Peyer's patch (tissue), 4 donors: ENCODE data around the gene TSPAN19. TPM values are rescaled to one million over a fixed set of nuclear protein-coding genes. Genes with fewer than 3 reads are reported as not detected.

ENCODE experiments used
- DNase-seq, 3 donors: peaks; one replicate each; pipeline ENCODE4 v3.0.0-alpha.2; 2017 to 2019
- H3K27ac ChIP-seq, 4 donors: fragments of 200-600 bp; sonication (generic); one replicate each; pipeline ENCODE4 v1.5.1; 2016 to 2019
- H3K27me3 ChIP-seq, 2 donors: fragments of 200-600 bp; sonication (generic); one replicate each; pipeline ENCODE4 v1.5.1; 2019
- H3K36me3 ChIP-seq, 3 donors: fragments of 200-600 bp; sonication (generic); one replicate each; pipeline ENCODE4 v1.5.1; 2016 to 2019
- H3K4me1 ChIP-seq, 4 donors: fragments of 200-600 bp; sonication (generic); one replicate each; pipeline ENCODE4 v1.5.1; 2016 to 2019
- H3K4me3 ChIP-seq, 4 donors: fragments of 200-600 bp; sonication (generic); 1 replicate in 3 of 4; 2 replicates in 1 of 4; pipeline ENCODE4 v1.5.1; 2016 to 2019; ENCODE audit warnings: mild to moderate bottlenecking in 1 of 4
- H3K9me3 ChIP-seq, 4 donors: fragments of 200-600 bp; sonication (generic); one replicate each; pipeline ENCODE4 v1.5.1; 2016 to 2019; ENCODE audit warnings: mild to moderate bottlenecking in 1 of 4
- CTCF ChIP-seq, 6 experiments: fragments of 450-650 bp in 4 of 6; fragments of 200-600 bp in 2 of 6; sonication (generic) in 1 of 6; IDR thresholded peaks; one replicate each; pipeline ENCODE4 v1.5.1; 2017 to 2019; ENCODE audit warnings: antibody characterized with exemption in 6 of 6, mild to moderate bottlenecking in 3 of 6, moderate library complexity in 1 of 6
- POLR2A ChIP-seq, 2 donors: fragments of 450-650 bp; IDR thresholded peaks; one replicate each; pipeline ENCODE4 v1.5.1; 2017; ENCODE audit warnings: antibody characterized with exemption in 2 of 2, mild to moderate bottlenecking in 2 of 2, moderate library complexity in 2 of 2
- total RNA-seq, 4 donors: library from RNA; depleted of rRNA; stranded (reverse); fragments of >200 nt; gene quantifications; one replicate each; pipeline ENCODE4 v1.1.0, GENCODE V29; 2016

Gene TSPAN19
- total RNA-seq, 4 donors from 2014 or later: not detected

- no peak overlapping the region for H3K4me3 ChIP-seq
- no peaks in the 10 kb centered on the region for H3K36me3 ChIP-seq
- no peaks in the 10 kb centered on the region for H3K9me3 ChIP-seq
- DNase-seq: no peak
- no peaks in the 10 kb centered on the region for H3K4me1 ChIP-seq
- TF ChIP-seq POLR2A (IDR thresholded peaks at IDR 0.05): no peak
- no peak for TF ChIP-seq CTCF (IDR thresholded peaks at IDR 0.05)
- H3K27me3 ChIP-seq: no peaks in the 10 kb centered on the region
- H3K27ac ChIP-seq: no peak overlapping the region
Measured at GRCh38 chr12:85059594-85059993, 23.5 kb upstream of the TSPAN19 start.

GRCh38 chr12:85058339-85058738 is 22.3 kb upstream of the TSPAN19 start:
- Histone ChIP-seq H3K4me1 (no peaks in the 10 kb centered on the region), H3K27me3 (no peaks in the 10 kb centered on the region), H3K27ac (no peak overlapping the region), H3K4me3 (no peak overlapping the region), H3K9me3 (no peaks in the 10 kb centered on the region), H3K36me3 (no peaks in the 10 kb centered on the region)
- DNase-seq: no peak
- TF ChIP-seq POLR2A (IDR thresholded peaks at IDR 0.05) (no peak), CTCF (IDR thresholded peaks at IDR 0.05) (no peak)

- no peak overlapping the region for H3K27ac ChIP-seq
- H3K27me3 ChIP-seq: no peaks in the 10 kb centered on the region
- no peaks in the 10 kb centered on the region for H3K9me3 ChIP-seq
- DNase-seq: peak in 1 of 3 donors; percentile 54
- H3K4me3 ChIP-seq: no peak overlapping the region
- H3K4me1 ChIP-seq: no peaks in the 10 kb centered on the region
- H3K36me3 ChIP-seq: no peaks in the 10 kb centered on the region
- TF ChIP-seq CTCF (IDR thresholded peaks at IDR 0.05) (peak in 5 of 6 experiments; percentile 39 to 57 (median 47)), POLR2A (IDR thresholded peaks at IDR 0.05) (no peak)
Measured at GRCh38 chr12:85057370-85057963, 21.4 kb upstream of the TSPAN19 start.

- Histone ChIP-seq H3K4me1 (no peaks in the 10 kb centered on the region), H3K27me3 (no peaks in the 10 kb centered on the region), H3K36me3 (no peaks in the 10 kb centered on the region), H3K9me3 (no peaks in the 10 kb centered on the region), H3K27ac (no peak overlapping the region), H3K4me3 (no peak overlapping the region)
- TF ChIP-seq CTCF (IDR thresholded peaks at IDR 0.05) (no peak), POLR2A (IDR thresholded peaks at IDR 0.05) (no peak)
- no peak for DNase-seq
Measured at GRCh38 chr12:85043829-85044228, 7.8 kb upstream of the TSPAN19 start.

GRCh38 chr12:85041395-85041794 is 5.3 kb upstream of the TSPAN19 start:
- H3K27ac ChIP-seq: no peak overlapping the region
- H3K4me1 ChIP-seq: no peaks in the 10 kb centered on the region
- no peaks in the 10 kb centered on the region for H3K36me3 ChIP-seq
- TF ChIP-seq CTCF (IDR thresholded peaks at IDR 0.05) (no peak), POLR2A (IDR thresholded peaks at IDR 0.05) (no peak)
- DNase-seq: no peak
- no peaks in the 10 kb centered on the region for H3K9me3 ChIP-seq
- no peak overlapping the region for H3K4me3 ChIP-seq
- H3K27me3 ChIP-seq: no peaks in the 10 kb centered on the region

GRCh38 chr12:85036733-85037132 is 656 bp upstream of the TSPAN19 start:
- Histone ChIP-seq H3K9me3 (no peaks in the 10 kb centered on the region), H3K4me1 (no peaks in the 10 kb centered on the region), H3K36me3 (no peaks in the 10 kb centered on the region), H3K27me3 (no peaks in the 10 kb centered on the region), H3K27ac (no peak overlapping the region), H3K4me3 (peak overlapping the region in 1 of 4 donors; percentile 37)
- TF ChIP-seq POLR2A (IDR thresholded peaks at IDR 0.05) (no peak), CTCF (IDR thresholded peaks at IDR 0.05) (no peak)
- no peak for DNase-seq
